ENCODE measurements around the gene UHRF2. TPM values are rescaled to one million over a fixed set of nuclear protein-coding genes. Genes with fewer than 3 reads are reported as not detected.
A peak's percentile ranks its signal among the peaks of the same experiment; 100 is the strongest.

UHRF2 gene
- total RNA-seq, 3 donors from 2014 or later, result 61.0 to 95.6 (median 62.6) TPM

- no peak for TF ChIP-seq CTCF (IDR thresholded peaks at IDR 0.05)
- no peaks in the 10 kb centered on the region for H3K36me3 ChIP-seq
- intact Hi-C loops (cut with DNase I; ENCODE audit: low total_unique reads), result no loop called here
- H3K27ac ChIP-seq, result no peak overlapping the region
- H3K4me1 ChIP-seq, result no peaks in the 10 kb centered on the region
- H3K9me3 ChIP-seq, result no peaks in the 10 kb centered on the region
- DNase-seq (ENCODE audit: low spot score in 2 of 2), result no peak
- no peaks in the 10 kb centered on the region for H3K27me3 ChIP-seq
- no peak overlapping the region for H3K4me3 ChIP-seq
These were observed 4.7 kb upstream of the UHRF2 start for GRCh38 chr9:6408320-6408719.

- H3K27me3 ChIP-seq, result no peaks in the 10 kb centered on the region
- H3K9me3 ChIP-seq, result no peaks in the 10 kb centered on the region
- DNase-seq (ENCODE audit: low spot score in 2 of 2), result no peak
- no peak overlapping the region for H3K27ac ChIP-seq
- intact Hi-C loops (cut with DNase I; ENCODE audit: low total_unique reads), result no loop called here
- H3K4me1 ChIP-seq, result no peaks in the 10 kb centered on the region
- H3K4me3 ChIP-seq, result no peak overlapping the region
- no peaks in the 10 kb centered on the region for H3K36me3 ChIP-seq
- TF ChIP-seq POLR2AphosphoS5 (IDR thresholded peaks at IDR 0.05) (no peak), CTCF (IDR thresholded peaks at IDR 0.05) (no peak), POLR2A (IDR thresholded peaks at IDR 0.05) (no peak)
These were observed 3.2 kb upstream of the UHRF2 start for GRCh38 chr9:6409811-6410210.

GRCh38 chr9:6410633-6411032, 2.4 kb upstream of the UHRF2 start:
- Histone ChIP-seq H3K27me3 (no peaks in the 10 kb centered on the region), H3K27ac (no peak overlapping the region), H3K4me1 (no peaks in the 10 kb centered on the region), H3K9me3 (no peaks in the 10 kb centered on the region), H3K4me3 (no peak overlapping the region), H3K36me3 (no peaks in the 10 kb centered on the region)
- no peak for DNase-seq (ENCODE audit: low spot score in 2 of 2)
- TF ChIP-seq POLR2AphosphoS5 (IDR thresholded peaks at IDR 0.05), result no peak
- no peak for TF ChIP-seq CTCF (IDR thresholded peaks at IDR 0.05)
- TF ChIP-seq POLR2A (IDR thresholded peaks at IDR 0.05), result no peak
- intact Hi-C loops (cut with DNase I; ENCODE audit: low total_unique reads), result no loop called here

GRCh38 chr9:6413365-6414246, 607 bp downstream of the UHRF2 start:
- intact Hi-C loops (cut with DNase I; ENCODE audit: low total_unique reads), result no loop called here
- Histone ChIP-seq H3K36me3 (no peaks in the 10 kb centered on the region), H3K9me3 (no peaks in the 10 kb centered on the region), H3K4me3 (peak overlapping the region; percentile 93 to 97 (median 94)), H3K27me3 (no peaks in the 10 kb centered on the region), H3K4me1 (no peaks in the 10 kb centered on the region), H3K27ac (peak overlapping the region; percentile 90 to 91)
- no peak for DNase-seq (ENCODE audit: low spot score in 2 of 2)
- TF ChIP-seq CTCF (IDR thresholded peaks at IDR 0.05), result no peak

GRCh38 chr9:6414247-6414641, 1.2 kb downstream of the UHRF2 start:
- Histone ChIP-seq H3K4me3 (peak overlapping the region; percentile 93 to 97 (median 94)), H3K27ac (peak overlapping the region; percentile 90 to 91), H3K27me3 (no peaks in the 10 kb centered on the region), H3K36me3 (no peaks in the 10 kb centered on the region), H3K4me1 (no peaks in the 10 kb centered on the region), H3K9me3 (no peaks in the 10 kb centered on the region)
- no peak for TF ChIP-seq CTCF (IDR thresholded peaks at IDR 0.05)
- TF ChIP-seq POLR2AphosphoS5 (IDR thresholded peaks at IDR 0.05), result no peak
- no peak for TF ChIP-seq POLR2A (IDR thresholded peaks at IDR 0.05)
- no peak for DNase-seq (ENCODE audit: low spot score in 2 of 2)
- intact Hi-C loops (cut with DNase I; ENCODE audit: low total_unique reads), result no loop called here

Data from breast epithelium (tissue), 4 donors.